ENCODE data around the gene KRT15. TPM values are rescaled to one million over a fixed set of nuclear protein-coding genes. Genes with fewer than 3 reads are reported as not detected.

KRT15 gene
- total RNA-seq, 1 experiment from 2014 or later: 0.13 TPM

DNA sequence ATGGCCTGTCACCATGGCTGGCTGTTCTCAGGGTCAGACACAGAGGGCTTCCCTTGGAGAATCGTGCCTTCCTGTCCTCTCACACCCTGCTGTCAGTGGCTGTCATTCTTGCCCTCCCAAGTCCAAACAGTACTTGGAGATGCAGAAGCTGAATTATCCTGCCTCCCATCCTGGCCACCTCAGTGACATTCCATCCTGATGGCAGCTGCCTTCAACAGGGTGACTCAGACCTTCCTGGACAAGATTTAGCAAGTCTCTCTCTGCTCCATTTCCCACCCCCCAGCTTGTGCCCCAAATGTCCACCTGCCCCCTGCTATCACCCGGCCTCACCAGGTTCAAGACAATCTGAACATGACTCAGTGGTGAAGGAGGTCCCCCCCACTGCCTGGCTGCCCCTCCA is 24.2 kb downstream of the KRT15 start:
- in situ Hi-C loops (cut with HindIII; ENCODE audit: low pct_unique_long_range_greater_than_20kb, low sequenced_read_pairs): no loop called here
- DNase-seq (ENCODE audit: low read depth, low spot score): no peak

DNA sequence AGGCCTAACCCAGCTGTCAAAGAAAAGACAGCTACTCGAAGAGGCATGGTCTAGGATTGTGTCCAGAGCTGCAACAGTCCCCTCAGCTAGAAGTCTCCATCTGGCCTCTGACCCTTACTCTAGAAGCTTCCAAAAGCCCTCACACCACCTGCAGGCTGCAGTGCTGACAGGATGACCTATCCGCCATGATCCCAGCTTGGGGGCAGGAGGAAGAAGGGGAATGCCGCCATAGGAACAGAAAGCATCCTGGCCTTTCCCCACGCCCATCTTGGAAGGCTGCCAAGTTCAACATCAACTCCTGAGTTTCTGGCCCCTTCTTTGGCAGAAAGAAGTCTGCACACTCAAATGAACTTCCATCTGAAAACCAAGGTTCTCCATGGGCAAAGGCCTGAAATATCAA is 25.9 kb downstream of the KRT15 start:
- DNase-seq (ENCODE audit: low read depth, low spot score): peak; percentile 13
- in situ Hi-C loops (cut with HindIII; ENCODE audit: low pct_unique_long_range_greater_than_20kb, low sequenced_read_pairs): no loop called here

DNA sequence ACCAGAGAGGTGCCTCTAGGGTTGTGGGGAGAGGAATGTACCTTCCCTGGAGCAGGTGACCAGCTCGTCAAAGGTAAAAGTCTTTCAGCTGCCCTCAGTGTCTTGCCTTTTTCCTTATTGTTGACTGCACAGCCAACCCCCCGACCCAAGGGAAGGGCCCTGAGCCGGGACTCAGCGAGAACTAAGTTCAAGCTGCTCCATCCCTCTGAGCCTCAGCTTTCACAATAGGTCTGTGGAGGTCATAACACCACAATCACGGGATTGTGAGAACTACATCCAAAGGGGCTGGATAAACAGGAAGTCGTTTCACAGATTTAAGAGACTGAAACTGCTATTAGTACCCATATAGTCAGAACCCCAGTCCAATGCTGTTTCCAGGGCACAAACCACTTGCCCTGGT is 26.3 kb downstream of the KRT15 start:
- in situ Hi-C loops (cut with HindIII; ENCODE audit: low pct_unique_long_range_greater_than_20kb, low sequenced_read_pairs): no loop called here

DNA sequence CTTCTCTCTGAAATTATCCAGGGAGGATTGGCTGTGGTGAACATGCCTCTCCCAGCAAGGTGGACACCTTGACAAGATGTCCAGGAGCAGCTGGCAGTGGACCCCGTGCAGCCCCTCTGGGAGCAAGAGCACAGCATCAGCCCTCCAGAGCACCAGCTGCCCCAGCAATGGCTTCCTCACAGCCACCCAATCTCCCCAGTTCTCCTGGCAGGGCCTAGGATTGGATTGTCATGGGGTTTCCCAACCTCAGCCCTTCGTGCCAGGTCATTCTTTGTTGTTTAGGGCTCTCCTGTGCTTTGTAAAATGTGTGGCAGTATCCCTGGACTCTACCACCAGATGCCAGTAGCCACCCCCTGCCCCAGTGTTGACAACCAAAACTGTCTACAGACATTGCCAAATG is 27.2 kb downstream of the KRT15 start:
- DNase-seq (ENCODE audit: low read depth, low spot score): no peak
- in situ Hi-C loops (cut with HindIII; ENCODE audit: low pct_unique_long_range_greater_than_20kb, low sequenced_read_pairs): no loop called here

More for the DNA sequence above, 26.3 kb downstream of the KRT15 start:
- no peak for DNase-seq (ENCODE audit: low read depth, low spot score)

DNA sequence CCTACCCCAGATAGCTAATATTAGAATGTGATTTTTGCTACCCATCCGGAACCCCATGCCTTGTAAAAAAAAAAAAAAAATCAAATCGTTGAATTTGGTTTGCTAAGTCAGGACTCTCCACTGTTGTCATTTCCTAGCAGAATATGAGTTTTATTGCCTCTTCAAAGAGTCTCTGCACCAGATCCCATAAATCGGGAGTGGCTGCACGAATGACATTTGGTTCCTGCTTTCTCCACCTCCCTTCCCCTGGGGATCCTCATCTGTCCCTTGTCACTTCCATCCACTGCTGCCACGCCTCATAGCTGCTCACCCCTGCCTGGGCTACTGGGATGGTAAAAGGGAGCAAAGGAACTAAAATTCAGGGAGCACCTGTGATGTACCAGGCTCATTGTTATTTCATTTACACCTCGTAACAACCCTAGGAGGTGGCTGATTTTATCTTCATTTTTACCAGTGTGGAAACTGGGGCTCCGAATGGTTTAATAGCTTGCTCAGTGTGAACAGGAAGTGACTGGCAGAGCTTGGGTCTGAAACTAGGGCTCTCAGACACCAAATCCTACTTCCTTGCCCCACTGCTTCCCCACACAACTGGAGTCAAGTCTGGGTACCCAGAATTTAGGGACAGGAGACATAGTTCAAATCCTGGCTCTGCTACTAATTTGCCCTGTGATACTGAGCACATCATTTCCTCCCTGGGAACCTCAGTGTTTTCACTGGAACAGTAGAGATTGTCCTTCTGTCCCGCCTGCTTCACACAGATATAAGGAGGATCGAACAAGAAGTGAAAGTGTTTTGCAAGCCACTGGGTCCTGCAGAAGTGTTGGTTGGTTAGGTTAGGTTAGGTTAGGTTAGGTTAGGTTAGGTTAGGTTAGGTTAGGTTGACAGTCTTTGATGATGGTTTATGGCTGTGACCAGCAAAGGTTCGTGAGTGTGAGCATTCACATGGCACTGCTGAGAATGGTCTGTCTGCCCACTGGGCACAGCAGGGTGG is 28.4 kb downstream of the KRT15 start:
- in situ Hi-C loops (cut with HindIII; ENCODE audit: low pct_unique_long_range_greater_than_20kb, low sequenced_read_pairs): no loop called here
- DNase-seq (ENCODE audit: low read depth, low spot score): no peak

DNA sequence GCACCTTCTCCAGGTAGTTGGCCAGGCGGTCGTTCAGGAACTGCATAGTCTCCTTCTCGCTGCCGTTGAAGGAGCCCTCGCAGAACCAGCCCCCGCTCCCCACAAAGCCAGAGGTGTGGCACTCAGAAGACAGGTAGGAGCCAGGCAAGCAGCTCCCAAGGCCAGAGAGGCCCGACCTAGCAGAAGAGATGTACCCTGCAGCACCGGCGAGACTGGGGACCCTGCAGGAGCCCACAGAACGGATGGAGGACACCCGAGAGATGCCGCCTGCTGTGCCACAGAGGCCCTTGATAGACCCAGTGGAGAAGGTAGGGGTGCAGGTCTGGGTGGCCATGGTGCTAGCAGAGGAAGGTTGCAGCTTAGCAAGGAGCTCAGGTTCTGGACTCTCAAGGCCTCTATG is 29.2 kb downstream of the KRT15 start, which contains the start of gene KRT36:
TSS of gene KRT36 (minus strand) at position 380 of the 400 bp plus-strand sequence. CDS start at position 334, 46 bp downstream.
- in situ Hi-C loops (cut with HindIII; ENCODE audit: low pct_unique_long_range_greater_than_20kb, low sequenced_read_pairs): no loop called here
- no peak for DNase-seq (ENCODE audit: low read depth, low spot score)

DNA sequence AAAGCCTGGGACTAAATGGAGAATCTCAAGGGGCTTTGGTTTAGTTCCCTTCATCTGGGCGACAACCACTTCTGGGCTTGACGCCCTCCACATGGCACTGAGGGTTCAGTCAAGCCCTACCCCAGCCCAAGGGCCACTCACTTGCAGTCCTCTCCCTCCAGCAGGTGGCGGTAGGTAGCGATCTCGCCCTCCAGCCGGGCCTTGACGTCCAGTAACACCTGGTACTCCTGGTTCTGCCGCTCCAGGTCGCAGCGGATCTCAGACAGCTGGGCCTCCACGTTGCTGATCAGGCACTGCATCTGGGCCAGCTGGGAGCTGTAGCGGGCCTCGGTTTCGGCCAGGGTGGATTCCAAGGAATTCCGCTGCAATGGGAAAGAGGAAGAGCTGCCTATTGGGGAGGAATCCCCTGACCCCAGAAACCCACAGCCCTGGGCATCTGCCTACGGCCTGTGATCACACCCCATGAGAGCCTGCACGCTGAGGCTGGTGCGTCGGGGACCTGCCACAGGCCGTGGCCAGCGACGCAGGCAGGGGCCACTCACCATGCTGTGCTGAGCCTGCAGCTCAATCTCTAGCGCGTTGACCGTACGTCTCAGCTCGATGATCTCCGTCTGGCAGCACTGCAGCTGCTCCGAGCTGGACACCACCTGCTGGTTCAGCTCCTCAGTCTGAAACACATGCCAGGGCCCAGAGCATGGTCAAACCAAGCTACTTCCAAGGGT is 31.7 kb downstream of the KRT15 start:
- DNase-seq (ENCODE audit: low read depth, low spot score): peak; percentile 54
- in situ Hi-C loops (cut with HindIII; ENCODE audit: low pct_unique_long_range_greater_than_20kb, low sequenced_read_pairs): no loop called here

DNA sequence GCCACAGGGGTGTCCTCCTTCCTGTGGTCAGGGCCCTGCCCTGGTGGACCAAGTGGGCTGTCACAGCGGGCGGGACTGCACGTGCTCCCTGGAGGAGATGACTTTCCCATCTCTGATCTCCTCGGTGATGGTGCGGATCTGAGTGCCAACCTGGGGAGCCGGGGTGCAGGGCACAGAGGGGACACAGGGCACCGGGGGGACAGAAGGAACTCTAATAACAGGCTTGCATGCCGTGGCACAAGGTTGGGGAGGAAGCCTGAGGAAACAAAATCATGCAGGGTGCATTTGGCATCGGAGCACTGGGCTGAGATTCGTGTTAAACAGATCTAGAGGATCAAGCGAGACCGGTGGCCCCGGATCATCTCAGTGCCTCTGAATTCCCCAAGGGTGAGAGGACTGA is 32.4 kb downstream of the KRT15 start:
- in situ Hi-C loops (cut with HindIII; ENCODE audit: low pct_unique_long_range_greater_than_20kb, low sequenced_read_pairs): no loop called here
- no peak for DNase-seq (ENCODE audit: low read depth, low spot score)

DNA sequence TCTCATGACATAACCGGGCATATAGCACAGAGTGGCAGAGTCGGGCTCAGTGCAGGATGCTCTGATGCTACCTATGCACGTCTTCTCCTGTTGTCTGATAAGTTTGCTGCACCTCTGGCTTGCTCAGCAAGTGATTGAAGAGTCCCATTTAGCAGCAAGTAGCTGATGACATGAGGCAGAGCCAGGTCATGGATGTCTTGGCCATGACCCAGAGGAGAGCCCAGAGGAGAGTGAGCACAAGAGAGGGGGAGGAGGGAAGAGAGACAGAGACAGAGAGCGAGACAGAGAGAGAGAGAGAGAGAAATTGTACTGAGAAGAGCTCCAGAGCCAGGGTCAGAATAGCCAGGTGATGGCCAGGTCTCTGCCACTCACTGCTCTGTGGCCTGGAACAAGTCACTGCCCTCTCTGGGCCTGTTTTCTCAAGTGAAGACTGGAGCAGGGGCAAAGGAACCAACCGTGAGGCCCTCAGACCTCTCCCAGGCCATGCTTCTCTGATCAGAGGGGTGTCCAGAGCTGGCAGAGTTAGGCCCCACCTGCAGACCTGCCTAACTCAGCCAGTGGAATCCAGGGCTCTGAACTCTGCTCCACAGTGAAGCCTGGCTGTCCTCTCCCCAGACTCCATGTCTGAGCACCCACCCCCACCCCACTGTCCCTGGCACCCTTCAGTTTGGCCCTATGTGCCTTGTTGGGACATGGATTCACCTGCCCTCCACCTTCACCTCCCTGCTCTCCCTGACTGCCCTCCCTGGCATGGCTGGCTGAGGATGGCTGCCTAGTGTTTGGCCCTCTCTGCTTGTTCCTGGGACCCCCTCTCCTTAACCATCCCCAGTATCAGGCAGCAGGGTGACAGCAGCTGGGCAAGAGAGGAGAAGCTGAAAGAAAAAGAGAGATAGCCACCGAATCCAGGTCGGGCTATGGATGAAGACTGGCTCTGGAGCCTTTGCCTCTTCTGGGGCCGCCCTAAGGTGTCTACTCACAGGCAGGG is 33.5 kb downstream of the KRT15 start:
- in situ Hi-C loops (cut with HindIII; ENCODE audit: low pct_unique_long_range_greater_than_20kb, low sequenced_read_pairs): no loop called here
- no peak for DNase-seq (ENCODE audit: low read depth, low spot score)

DNA sequence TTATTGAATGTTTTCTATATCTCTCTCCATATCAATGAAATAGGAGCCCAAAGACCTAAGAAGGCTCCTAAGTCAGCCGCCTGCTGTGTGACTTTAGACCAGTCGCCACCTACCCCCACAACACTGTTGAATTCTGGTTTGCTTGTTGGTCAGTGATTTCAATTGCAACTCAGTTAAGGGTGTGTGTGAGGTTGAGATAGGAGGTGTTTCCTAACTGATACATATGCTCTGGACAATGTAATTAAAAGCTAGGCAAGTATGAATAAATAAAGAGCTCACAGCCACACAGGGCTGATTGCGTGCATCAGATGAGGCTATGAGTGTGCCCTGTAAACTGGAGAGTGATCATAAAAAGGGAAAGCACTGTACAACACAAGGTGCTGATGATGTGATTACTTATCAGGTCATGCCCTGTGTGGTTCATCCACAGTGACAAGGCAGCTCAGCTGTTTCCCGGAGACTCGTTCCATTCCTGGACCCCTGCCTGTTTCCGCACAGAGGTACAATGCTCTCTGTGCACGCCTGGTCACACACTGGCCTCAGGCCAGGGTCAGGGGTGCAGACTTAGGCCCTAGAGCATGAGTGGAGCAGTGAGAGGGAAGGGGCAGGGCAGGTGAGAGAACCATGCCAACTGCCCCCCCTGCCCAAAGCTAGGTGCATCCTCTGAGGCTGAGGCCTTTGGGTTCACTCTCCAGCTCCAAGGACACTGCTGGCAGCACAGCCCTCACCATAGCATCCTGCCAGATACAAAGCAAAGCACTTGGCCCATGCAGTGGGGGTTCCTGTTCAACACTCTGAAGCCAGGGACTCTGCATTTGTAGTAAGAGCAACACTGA is 34.5 kb downstream of the KRT15 start:
- in situ Hi-C loops (cut with HindIII; ENCODE audit: low pct_unique_long_range_greater_than_20kb, low sequenced_read_pairs): no loop called here
- no peak for DNase-seq (ENCODE audit: low read depth, low spot score)

DNA sequence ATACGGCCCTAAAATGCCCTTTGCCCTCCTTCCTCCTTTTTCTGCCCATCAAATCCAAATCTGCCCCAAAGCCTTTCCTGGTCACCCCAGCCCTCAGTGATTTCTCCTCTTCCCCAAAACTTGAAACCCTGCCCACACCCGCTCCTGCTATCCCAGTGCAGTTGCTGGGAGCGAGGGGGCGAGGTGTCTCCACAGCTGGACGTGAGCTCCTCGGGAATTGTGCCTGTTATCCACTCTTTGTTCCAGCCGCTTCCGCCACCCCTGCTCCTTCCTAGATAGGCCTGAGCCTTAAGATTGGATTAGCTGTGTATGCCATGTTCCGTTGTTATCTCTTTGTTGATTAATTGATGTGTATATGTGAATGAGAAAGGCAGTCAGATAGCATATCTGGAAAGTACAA is 35.2 kb downstream of the KRT15 start:
- in situ Hi-C loops (cut with HindIII; ENCODE audit: low pct_unique_long_range_greater_than_20kb, low sequenced_read_pairs): no loop called here
- no peak for DNase-seq (ENCODE audit: low read depth, low spot score)

DNA sequence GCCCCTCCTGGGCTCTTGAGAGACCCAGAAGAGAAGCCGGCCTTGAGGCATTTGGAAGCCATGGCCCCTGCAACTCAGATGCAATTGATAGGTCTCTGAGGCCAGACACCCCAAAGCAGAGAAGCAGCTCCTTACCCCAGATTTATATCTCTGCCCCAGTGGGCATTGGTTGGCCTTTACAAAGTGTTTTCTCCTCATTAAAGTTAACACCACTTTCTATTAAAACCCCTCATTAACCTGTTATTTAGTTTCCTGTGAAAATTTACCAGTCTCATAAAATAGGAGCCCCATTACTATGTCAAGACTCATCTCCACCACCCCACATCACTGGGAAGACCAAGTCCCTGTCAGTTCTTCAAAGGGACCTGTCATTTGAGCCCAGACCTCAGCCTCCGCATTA is 37.7 kb downstream of the KRT15 start, which contains the start of gene KRT35:
TSS of gene KRT35 (minus strand) at position 116 of the 400 bp plus-strand sequence. CDS start at position 62, 54 bp downstream.
- no peak for DNase-seq (ENCODE audit: low read depth, low spot score)
- in situ Hi-C loops (cut with HindIII; ENCODE audit: low pct_unique_long_range_greater_than_20kb, low sequenced_read_pairs): no loop called here

DNA sequence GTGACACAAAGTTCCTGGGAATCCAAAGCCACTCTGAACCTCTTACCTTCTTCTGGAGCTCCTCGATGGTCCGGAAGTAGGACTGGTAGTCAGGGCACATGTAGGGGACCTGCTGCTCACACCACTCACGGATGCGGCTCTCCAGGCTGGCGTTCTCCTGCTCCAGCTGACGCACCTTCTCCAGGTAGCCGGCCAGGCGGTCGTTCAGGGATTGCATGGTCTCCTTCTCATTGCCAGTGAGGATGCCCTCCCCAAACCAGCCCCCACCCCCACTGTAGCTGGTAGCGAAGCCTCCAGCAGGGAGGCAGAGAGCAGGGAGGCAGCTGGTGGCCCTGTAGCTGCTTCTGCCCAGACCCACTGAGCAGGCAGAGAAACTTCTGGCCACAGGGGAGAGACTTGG is 38.1 kb downstream of the KRT15 start:
- DNase-seq (ENCODE audit: low read depth, low spot score): no peak

DNA sequence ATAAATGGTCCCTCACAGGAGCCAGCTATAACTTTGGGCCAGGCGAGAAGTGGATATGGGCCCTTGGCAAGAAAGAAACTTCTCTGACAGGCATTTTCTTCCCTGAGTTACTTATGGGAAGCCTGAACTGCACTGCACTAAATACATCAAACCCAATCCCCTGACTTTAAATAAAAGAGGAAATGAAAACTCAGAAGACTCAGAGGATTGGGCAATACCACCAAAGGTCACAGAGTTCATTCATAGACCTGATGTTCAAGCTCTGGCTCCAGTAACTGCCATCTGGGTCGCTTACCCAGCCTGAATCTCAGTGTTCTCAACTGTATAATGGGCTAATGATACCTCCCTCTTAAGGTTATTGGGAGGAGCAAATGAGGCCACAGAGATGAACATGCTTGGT is 38.6 kb downstream of the KRT15 start:
- in situ Hi-C loops (cut with HindIII; ENCODE audit: low pct_unique_long_range_greater_than_20kb, low sequenced_read_pairs): no loop called here
- no peak for DNase-seq (ENCODE audit: low read depth, low spot score)

More for the DNA sequence above, 38.1 kb downstream of the KRT15 start:
- in situ Hi-C loops (cut with HindIII; ENCODE audit: low pct_unique_long_range_greater_than_20kb, low sequenced_read_pairs): no loop called here

DNA sequence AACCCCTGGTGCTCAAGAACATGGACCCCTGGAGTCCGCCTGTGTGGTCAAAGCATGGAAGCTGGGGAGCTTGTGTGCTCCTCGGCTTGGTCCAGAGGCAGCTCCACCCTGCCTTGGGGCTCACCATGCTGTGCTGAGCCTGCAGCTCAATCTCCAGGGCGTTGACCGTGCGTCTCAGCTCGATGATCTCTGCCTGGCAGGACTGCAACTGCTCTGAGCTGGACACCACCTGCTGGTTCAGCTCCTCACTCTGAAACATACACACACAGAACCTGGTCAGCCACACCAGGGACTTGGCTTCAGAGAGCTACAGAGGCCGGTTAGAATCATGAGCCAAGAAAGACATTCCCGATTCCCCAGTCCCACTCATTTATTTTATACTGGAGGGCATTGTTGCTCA is 40.5 kb downstream of the KRT15 start:
- DNase-seq (ENCODE audit: low read depth, low spot score): no peak
- in situ Hi-C loops (cut with HindIII; ENCODE audit: low pct_unique_long_range_greater_than_20kb, low sequenced_read_pairs): no loop called here

DNA sequence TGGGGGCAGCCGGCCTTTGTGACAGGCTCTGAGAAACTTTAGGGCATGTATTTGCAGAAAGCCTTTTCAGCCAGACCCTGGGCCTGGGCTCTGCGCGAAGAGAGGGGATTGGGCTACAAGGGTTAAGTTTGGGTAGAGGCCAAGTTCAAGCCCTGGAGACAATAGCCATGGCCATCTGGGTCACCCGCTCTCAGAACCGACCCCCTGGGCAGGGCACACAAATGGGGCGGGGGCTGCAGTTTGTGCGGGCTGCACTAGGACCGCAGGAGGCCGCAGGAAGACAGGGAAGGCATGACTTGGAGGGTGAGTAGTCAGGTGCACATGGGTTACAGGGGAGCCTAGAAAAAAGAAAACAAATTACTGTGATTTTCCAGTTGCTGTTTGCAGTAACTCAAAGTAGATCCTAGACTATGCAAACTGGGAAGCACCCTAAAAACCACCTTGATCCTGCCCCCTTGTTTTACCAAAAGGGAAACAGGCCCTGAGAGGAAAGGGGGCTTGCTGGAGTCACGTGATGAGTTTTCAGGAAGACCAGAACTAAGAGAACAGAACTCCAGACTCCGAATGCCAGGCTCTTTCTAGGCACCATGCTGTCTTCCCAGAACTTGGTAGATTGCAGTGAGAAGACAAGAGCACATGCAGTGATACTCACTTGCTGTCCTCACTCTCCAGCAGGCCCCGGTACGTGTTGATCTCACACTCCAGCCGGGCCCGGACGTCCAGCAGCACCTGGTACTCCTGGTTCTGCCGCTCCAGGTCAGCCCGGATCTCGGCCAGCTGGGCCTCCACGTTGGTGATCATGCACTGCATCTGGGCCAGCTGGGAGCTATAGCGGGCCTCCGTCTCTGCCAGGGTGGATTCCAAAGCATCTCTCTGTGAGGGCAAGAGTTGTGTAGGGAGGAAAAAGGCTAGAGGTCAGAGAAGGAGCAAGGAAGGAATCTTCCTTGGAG is 41.5 kb downstream of the KRT15 start:
- in situ Hi-C loops (cut with HindIII; ENCODE audit: low pct_unique_long_range_greater_than_20kb, low sequenced_read_pairs): no loop called here
- DNase-seq (ENCODE audit: low read depth, low spot score): no peak
